Natural killer cell treated with Interleukin-12 subunit alpha and Interleukin-12 subunit beta and Interleukin-15 and Interleukin-18, amount 100 ng/mL, for 72 hours (primary cell): ENCODE data around the gene TUBGCP5. TPM values are rescaled to one million over a fixed set of nuclear protein-coding genes. Genes with fewer than 3 reads are reported as not detected.
"Not testable (repeated sequence)": the region's sequence is repeated elsewhere in the genome, so short reads cannot be mapped to it uniquely, and the experiment has no call there.

Experiments
- ATAC-seq, 2 donors: fragments of 150-1000 bp; cut with Tn5 transposase in 1 of 2; sonication (Bioruptor Pico), chemical (Tn5 transposase) in 1 of 2; 2 replicates each; pipeline ENCODE4 v1.10.0; 2021
- DNase-seq: peaks from one replicate; pipeline ENCODE4 v3.0.0; 2022; ENCODE audit warnings: low spot score
- H3K27ac Mint-ChIP-seq, 2 donors: 1 replicate in 1 of 2; 2 replicates in 1 of 2; pipeline ENCODE4 v1.8.0; 2022; ENCODE audit warnings: mixed read lengths in 2 of 2, mild to moderate bottlenecking in 1 of 2, moderate library complexity in 1 of 2
- H3K27me3 Mint-ChIP-seq, 2 donors: 1 replicate in 1 of 2; 2 replicates in 1 of 2; pipeline ENCODE4 v1.8.0; 2022; ENCODE audit warnings: mixed read lengths in 2 of 2
- H3K36me3 Mint-ChIP-seq: one replicate; pipeline ENCODE4 v1.8.0; 2022; ENCODE audit warnings: mixed read lengths
- H3K4me1 Mint-ChIP-seq, 2 donors: 1 replicate in 1 of 2; 2 replicates in 1 of 2; pipeline ENCODE4 v1.8.0; 2022; ENCODE audit warnings: low read depth in 2 of 2, mixed read lengths in 2 of 2, mild to moderate bottlenecking in 1 of 2
- H3K4me3 Mint-ChIP-seq: one replicate; pipeline ENCODE4 v1.8.0; 2022; ENCODE audit warnings: mixed read lengths
- H3K9me3 Mint-ChIP-seq: 2 replicates; pipeline ENCODE4 v1.8.0; 2022; ENCODE audit warnings: mixed read lengths
- total RNA-seq, 2 donors: library from RNA; stranded (reverse); gene quantifications; one replicate each; pipeline ENCODE4 v1.2.3, GENCODE V29; 2022

TUBGCP5 gene
- total RNA-seq: 10 to 100 TPM; 19.4 to 28.5 TPM

GRCh38 chr15:23039143-23039916 lies at the start of gene TUBGCP5:
Gene TUBGCP5, minus strand, starts transcription at chr15:23039569. Its CDS starts 26 bp downstream, at chr15:23039543.
- Mint-ChIP-seq H3K4me3 (peak within 1 kb of the TSS; percentile 99), H3K4me1 (peaks cover 7 to 12% of the 10 kb centered on the region in 2 donors), H3K27me3 (no peaks in the 10 kb centered on the region), H3K27ac (peak within 1 kb of the TSS; percentile 83 to 89), H3K36me3 (peaks cover 3% of the 10 kb centered on the region), H3K9me3 (no peaks in the 10 kb centered on the region)
- DNase-seq (peak; percentile 98), ATAC-seq (peak; percentile 97 to 98)

- Mint-ChIP-seq H3K36me3 (no peaks in the 10 kb centered on the region), H3K27ac (no peak overlapping the region), H3K27me3 (peaks cover 4 to 15% of the 10 kb centered on the region in 2 donors), H3K9me3 (no peaks in the 10 kb centered on the region), H3K4me1 (no peaks in the 10 kb centered on the region), H3K4me3 (no peak overlapping the region)
- ATAC-seq: peak in 1 of 2 donors; percentile 53
- no peak for DNase-seq
Measured at GRCh38 chr15:23083115-23083514, 43.7 kb upstream of the TUBGCP5 start.

DNA sequence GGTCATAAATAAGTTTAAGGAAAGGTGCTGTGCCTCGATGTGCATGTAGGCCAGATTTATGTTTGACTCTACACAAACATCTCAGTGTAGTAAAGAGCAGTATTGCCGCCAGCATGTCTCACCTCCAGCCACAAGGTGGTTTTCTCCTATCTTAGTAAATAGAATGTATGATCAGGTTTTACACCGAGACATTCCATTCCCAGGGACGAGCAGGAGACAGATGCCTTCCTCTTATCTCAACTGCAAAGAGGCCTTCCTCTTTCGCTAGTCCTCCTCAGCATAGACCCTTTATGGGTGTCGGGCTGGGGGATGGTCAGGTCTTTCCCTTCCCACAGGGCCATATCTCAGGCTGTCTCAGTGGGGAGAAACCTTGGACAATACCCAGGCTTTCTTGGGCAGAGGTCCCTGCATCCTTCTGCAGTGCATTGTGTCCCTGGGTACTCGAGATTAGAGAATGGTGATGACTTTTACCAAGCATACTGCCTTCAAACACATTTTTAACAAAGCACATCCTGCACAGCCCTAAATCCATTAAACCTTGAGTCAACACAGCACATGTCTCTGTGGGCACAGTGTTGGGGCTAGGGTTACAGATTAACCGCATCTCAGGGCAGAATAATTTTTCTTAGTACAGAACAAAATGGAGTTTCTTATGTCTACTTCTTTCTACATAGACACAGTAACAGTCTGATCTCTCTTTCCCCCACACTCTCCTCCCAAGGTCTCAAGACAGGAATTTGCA lies 42.8 kb upstream of the TUBGCP5 start:
- not testable (repeated sequence) for H3K27ac Mint-ChIP-seq, H3K9me3 Mint-ChIP-seq, H3K4me1 Mint-ChIP-seq, DNase-seq, H3K4me3 Mint-ChIP-seq, H3K36me3 Mint-ChIP-seq, ATAC-seq
- H3K27me3 Mint-ChIP-seq: peaks cover 7 to 15% of the 10 kb centered on the region in 2 donors

- ATAC-seq (no peak), DNase-seq (no peak)
- Mint-ChIP-seq H3K27me3 (peaks cover 7 to 9% of the 10 kb centered on the region in 2 donors), H3K9me3 (no peaks in the 10 kb centered on the region), H3K36me3 (no peaks in the 10 kb centered on the region), H3K4me3 (no peak overlapping the region), H3K27ac (no peak overlapping the region), H3K4me1 (no peaks in the 10 kb centered on the region)
Measured at GRCh38 chr15:23081271-23081670, 41.9 kb upstream of the TUBGCP5 start.

DNA sequence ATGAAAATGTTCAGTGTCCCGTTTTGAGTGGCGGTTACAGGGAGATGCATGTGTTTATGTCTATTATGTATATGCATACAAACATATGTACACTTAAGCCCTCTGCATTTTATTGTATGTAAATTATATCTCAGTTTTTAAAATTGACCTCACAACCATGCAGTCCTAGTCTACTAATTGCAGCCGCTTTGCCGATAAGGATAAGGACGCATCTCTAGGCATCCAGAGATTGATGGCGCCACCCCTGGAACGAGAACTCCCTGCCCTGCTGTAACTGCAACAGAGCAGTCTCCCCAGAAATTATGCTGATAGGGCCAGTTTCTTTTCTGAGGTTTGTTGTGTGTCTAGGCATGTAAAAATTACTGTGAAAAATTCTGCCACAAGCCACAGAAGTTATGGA lies 40.4 kb upstream of the TUBGCP5 start:
- Mint-ChIP-seq H3K9me3 (no peaks in the 10 kb centered on the region), H3K36me3 (no peaks in the 10 kb centered on the region), H3K27ac (no peak overlapping the region), H3K4me3 (no peak overlapping the region), H3K27me3 (peaks cover 0 to 3% of the 10 kb centered on the region in 2 donors), H3K4me1 (no peaks in the 10 kb centered on the region)
- no peak for DNase-seq
- ATAC-seq: no peak

DNA sequence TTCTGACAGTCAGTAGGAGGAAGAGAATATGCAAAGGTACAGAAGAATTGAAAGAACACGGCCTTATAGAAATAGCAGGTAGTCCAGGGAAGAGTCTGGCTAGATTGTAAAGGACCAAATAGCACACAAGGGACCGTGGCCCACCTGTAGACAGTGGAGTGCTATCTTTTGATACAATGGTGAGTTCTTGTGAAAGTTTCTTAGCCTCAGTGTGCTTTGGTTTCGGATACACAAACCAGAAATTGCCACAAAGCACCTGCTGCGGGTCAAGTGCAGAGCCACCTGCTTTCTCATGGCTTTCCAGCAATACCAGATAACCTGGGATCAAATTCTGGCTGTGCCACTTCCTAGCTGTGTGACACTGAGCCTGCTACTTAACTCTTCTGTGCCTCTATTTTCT lies 36.6 kb upstream of the TUBGCP5 start:
- no peak for DNase-seq
- Mint-ChIP-seq H3K36me3 (no peaks in the 10 kb centered on the region), H3K27ac (no peak overlapping the region), H3K27me3 (peaks cover 7 to 11% of the 10 kb centered on the region in 2 donors), H3K4me1 (no peaks in the 10 kb centered on the region), H3K4me3 (no peak overlapping the region), H3K9me3 (no peaks in the 10 kb centered on the region)
- no peak for ATAC-seq

DNA sequence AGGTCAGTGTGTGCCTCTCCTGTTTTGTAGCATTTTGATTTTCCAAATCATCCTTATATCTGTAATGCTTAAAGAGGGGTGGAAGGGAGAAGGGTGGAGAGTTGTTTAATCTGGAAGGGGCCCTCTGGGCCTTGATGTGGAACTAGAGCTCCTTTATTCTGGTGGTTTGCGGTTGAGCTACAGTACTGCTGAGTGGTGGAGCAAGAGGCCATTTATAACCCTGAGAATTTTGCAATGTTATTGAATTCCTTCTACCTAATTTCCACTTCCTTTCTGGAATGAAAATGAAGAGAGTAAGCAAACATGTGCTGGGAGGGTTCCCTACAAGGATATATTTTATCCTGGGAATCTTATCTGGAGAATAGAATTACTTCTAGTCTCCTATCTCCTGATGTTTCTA lies 35.3 kb upstream of the TUBGCP5 start:
- DNase-seq: no peak
- no peak overlapping the region for H3K27ac Mint-ChIP-seq
- H3K4me3 Mint-ChIP-seq: no peak overlapping the region
- H3K4me1 Mint-ChIP-seq: no peaks in the 10 kb centered on the region
- peaks cover 9 to 11% of the 10 kb centered on the region in 2 donors for H3K27me3 Mint-ChIP-seq
- no peak for ATAC-seq
- H3K36me3 Mint-ChIP-seq: no peaks in the 10 kb centered on the region
- no peaks in the 10 kb centered on the region for H3K9me3 Mint-ChIP-seq

DNA sequence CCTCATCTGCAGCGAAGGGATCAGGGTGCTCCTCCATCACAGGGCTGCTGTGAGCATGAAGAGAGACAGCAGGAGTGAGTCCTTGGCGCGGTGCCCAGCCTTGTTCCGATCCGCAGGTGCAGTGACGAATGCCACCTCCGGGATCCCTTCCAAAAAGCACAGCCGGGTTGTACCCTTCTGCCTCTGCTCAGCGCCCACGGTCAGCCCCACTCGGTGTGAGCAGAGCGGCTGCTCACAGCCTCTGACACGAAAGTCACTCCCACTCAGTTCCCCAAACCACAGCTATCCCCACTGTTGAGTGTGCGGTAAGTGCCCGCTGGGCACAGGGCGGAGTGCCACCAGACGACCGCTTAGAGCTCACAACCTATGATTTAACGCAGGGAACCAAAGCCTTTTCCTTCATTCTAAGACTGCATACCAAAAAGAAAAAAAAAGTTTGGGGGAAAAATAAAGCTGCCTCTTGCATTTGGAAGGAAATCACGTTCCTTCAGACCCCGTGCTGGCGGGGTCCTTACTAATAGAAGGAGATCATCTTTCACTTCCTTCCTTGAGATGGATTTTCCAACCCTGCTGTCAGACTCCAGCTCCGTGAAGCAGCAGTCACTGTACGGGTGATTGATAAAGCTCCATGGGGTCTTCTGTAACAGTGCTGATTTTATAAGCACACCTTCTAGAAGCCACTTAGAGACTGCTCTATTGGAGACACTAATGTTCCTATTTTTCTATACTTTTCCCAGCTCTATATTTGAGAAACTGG lies 34.7 kb upstream of the TUBGCP5 start:
- Mint-ChIP-seq H3K27me3 (peaks cover 9 to 11% of the 10 kb centered on the region in 2 donors), H3K4me3 (no peak overlapping the region), H3K27ac (no peak overlapping the region), H3K36me3 (no peaks in the 10 kb centered on the region), H3K4me1 (no peaks in the 10 kb centered on the region), H3K9me3 (no peaks in the 10 kb centered on the region)
- ATAC-seq: peak; percentile 72 to 76
- no peak for DNase-seq

- Mint-ChIP-seq H3K27ac (no peak overlapping the region), H3K9me3 (no peaks in the 10 kb centered on the region), H3K36me3 (no peaks in the 10 kb centered on the region)
Measured at GRCh38 chr15:23072633-23073032, 33.3 kb upstream of the TUBGCP5 start.

GRCh38 chr15:23069496-23070166 lies 30.3 kb upstream of the TUBGCP5 start:
- Mint-ChIP-seq H3K27me3 (peaks cover 8 to 9% of the 10 kb centered on the region in 2 donors), H3K27ac (no peak overlapping the region), H3K9me3 (no peaks in the 10 kb centered on the region), H3K36me3 (no peaks in the 10 kb centered on the region), H3K4me1 (no peaks in the 10 kb centered on the region), H3K4me3 (no peak overlapping the region)
- ATAC-seq (no peak), DNase-seq (no peak)

More at GRCh38 chr15:23072633-23073032, 33.3 kb upstream of the TUBGCP5 start:
- no peak overlapping the region for H3K4me3 Mint-ChIP-seq
- H3K27me3 Mint-ChIP-seq: peaks cover 8 to 9% of the 10 kb centered on the region in 2 donors
- ATAC-seq (no peak), DNase-seq (no peak)
- H3K4me1 Mint-ChIP-seq: no peaks in the 10 kb centered on the region

DNA sequence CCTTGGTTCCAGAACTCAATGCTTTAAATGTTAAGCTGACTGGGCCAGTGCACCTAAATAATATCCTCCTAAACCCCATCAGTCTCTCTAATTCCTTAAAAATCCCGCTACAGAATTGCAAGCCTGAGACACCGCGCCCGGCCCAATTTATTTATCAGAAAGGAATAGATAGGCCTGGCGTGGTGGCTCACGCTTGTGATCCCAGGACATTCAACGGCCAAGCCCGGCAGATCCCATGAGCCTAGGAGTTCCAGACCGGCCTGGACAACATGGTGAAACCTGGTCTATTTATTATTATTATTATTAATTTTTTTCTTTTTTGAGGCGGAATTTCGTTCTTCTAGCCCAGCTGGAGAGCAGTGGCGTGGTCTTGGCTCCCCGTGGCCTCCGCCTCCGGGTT lies 28.0 kb upstream of the TUBGCP5 start:
- H3K27me3 Mint-ChIP-seq: peaks cover 7 to 9% of the 10 kb centered on the region in 2 donors
- H3K9me3 Mint-ChIP-seq: no peaks in the 10 kb centered on the region
- H3K4me1 Mint-ChIP-seq: no peaks in the 10 kb centered on the region
- H3K27ac Mint-ChIP-seq: no peak overlapping the region
- ATAC-seq (no peak), DNase-seq (no peak)
- H3K4me3 Mint-ChIP-seq: no peak overlapping the region
- H3K36me3 Mint-ChIP-seq: no peaks in the 10 kb centered on the region

GRCh38 chr15:23065836-23066235 lies 26.5 kb upstream of the TUBGCP5 start:
- ATAC-seq: no peak
- peaks cover under 1 to 2% of the 10 kb centered on the region in 2 donors for H3K27me3 Mint-ChIP-seq
- H3K4me1 Mint-ChIP-seq: no peaks in the 10 kb centered on the region
- no peaks in the 10 kb centered on the region for H3K36me3 Mint-ChIP-seq
- no peak for DNase-seq
- H3K4me3 Mint-ChIP-seq: no peak overlapping the region
- no peaks in the 10 kb centered on the region for H3K9me3 Mint-ChIP-seq
- H3K27ac Mint-ChIP-seq: no peak overlapping the region

GRCh38 chr15:23064156-23064555 lies 24.8 kb upstream of the TUBGCP5 start:
- no peaks in the 10 kb centered on the region for H3K36me3 Mint-ChIP-seq
- H3K4me1 Mint-ChIP-seq: no peaks in the 10 kb centered on the region
- no peak overlapping the region for H3K27ac Mint-ChIP-seq
- peaks cover 0 to 2% of the 10 kb centered on the region in 2 donors for H3K27me3 Mint-ChIP-seq
- DNase-seq: no peak
- H3K9me3 Mint-ChIP-seq: no peaks in the 10 kb centered on the region
- ATAC-seq: peak in 1 of 2 donors; percentile 30
- no peak overlapping the region for H3K4me3 Mint-ChIP-seq
